ENCODE measurements around the gene TIMM22.
"Not testable (repeated sequence)": the region's sequence is repeated elsewhere in the genome, so short reads cannot be mapped to it uniquely, and the experiment has no call there.

Gene TIMM22

DNA sequence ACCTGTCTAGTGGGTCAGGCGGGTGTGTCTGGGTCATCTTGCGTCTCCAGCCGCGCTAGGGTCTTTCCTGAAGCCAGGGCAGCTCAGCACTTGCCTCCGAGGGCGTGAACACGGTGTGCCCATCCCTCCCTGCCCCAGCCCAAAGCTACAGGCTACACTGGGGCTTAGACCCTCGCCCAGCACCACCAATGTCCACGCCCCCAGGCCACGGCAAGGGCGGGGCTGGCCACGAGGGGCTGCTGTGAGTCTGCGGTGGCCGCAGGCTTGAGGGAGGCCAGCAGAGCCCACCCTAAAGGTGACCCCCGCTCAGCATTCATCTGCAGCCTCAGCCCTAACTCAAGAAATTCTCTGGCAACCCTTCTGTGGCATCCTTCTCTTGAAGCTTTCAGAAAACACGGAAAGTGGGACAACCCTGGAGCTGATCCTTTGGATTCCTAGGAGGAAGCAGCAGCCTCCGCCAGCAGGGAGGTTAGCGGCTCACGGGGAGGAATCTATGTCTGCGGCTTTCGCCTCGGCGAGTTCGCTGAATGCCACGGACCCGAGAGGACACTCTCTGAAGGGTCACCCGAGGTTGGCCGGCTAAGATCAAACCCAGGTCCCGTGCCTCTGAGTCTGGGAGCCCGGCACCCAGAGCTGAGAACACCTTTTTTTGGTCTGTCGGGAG is 41.7 kb downstream of the TIMM22 start:
- no peak for DNase-seq (ENCODE audit: low read depth in 2 of 2)

DNA sequence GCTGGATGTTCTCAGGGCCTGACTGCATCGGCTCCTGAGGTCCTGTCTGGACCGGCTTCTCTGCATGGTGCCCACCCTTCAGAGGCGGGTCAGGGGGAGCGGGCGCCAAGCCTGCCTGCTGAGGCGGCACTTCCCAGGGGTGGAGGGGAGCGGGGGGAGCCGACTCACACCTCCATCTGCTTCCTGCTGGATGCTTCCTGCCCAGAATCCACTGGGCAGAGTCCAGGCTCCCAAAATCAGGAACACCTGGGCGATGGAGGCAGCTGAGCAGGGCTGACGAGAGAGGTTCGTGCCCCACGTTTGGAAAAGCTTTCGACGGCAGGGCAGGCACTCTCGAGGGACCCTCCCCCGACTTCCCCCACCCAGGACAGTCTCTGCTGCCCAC is 42.2 kb downstream of the TIMM22 start:
- DNase-seq (ENCODE audit: low read depth in 2 of 2), result no peak

DNA sequence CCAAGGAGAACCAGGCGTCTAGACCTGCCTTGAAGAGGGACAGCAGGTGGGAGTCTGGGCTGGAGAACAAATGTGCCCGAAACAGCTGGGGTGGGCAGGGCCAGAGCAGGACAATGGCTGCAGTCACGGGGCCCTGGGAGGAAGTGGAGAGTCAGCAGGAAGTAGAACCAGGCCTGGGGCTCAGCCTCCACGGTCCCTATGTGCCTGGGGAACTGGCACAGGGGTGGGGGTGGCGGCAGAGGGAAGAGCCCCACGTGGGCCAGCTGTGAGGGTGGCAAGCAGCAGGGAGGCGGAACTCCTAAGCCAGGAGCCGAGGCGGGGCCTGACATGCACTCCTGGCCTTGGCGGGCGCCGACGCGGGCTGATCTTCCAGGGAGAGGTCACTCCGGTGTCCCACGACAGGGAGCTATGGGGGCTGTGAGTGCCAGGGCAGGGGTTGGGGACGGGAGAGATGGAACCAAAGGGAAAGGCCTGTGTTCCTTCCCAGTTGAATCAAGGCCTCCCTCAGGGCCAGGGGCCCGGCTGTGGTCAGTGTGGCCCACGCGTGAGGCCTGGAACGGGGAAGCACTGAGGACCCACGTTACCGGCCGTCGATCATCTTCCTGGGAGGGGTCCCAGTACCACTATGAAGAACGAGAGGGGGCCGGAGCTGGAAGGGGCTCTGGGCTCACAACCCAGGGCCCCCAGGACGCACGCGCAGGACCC is 42.7 kb downstream of the TIMM22 start:
- no peak for DNase-seq (ENCODE audit: low read depth in 2 of 2)

DNA sequence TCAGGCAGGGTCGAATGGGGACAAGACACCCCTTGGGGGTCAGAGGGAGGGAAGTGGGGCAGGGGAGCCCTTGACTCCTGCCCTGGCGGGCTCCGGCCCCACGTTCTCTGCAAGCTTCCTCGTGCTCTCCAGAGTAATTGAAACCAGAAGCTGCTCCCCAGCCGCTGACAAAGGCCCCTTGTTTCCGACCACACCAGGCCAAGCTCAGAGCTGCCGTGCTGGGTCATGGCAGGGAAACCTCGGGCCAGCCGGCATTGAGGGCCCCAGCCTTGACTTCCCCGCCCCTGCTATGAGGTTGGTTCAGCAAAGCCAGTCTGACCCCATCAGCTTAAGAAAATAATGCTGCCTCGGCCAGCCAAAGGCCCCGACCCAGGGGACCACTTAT is 43.3 kb downstream of the TIMM22 start:
- DNase-seq (ENCODE audit: low read depth in 2 of 2), result no peak

DNA sequence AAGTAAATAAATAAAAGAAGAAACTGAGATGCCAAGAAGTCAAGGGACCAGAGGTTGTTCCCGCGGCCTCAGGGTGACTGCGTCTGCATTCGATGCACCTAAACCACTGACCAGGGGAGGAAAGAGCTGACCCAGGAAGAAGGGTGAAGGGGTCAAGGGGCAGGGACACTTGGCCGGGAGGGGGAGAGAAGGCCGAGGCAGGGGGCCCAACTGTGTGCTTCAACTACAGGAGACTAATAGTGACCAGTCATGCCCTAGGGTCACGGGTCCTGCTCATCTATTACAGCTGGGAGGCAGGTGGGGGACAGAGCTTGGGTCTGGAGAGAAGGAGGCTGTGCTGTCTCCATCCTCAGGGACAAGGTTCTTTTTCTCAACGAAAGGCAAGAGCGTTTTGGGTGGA is 44.8 kb downstream of the TIMM22 start:
- no peak for DNase-seq (ENCODE audit: low read depth in 2 of 2)

DNA sequence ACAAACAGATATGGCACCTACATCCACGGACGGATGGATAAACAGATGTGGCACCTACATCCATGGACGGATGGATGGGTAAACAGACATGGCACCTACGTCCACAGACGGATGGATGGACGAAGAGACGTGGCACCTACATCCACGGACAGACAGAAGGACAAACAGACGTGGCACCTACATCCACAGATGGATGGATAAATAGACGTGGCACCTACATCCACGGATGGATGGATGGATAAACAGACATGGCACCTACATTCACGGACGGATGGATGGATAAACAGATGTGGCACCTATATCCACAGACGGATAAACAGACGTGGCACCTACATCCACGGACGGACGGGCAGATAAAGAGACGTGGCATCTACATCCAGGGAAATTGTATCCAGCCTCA is 45.6 kb downstream of the TIMM22 start:
- no peak for DNase-seq (ENCODE audit: low read depth in 2 of 2)

DNA sequence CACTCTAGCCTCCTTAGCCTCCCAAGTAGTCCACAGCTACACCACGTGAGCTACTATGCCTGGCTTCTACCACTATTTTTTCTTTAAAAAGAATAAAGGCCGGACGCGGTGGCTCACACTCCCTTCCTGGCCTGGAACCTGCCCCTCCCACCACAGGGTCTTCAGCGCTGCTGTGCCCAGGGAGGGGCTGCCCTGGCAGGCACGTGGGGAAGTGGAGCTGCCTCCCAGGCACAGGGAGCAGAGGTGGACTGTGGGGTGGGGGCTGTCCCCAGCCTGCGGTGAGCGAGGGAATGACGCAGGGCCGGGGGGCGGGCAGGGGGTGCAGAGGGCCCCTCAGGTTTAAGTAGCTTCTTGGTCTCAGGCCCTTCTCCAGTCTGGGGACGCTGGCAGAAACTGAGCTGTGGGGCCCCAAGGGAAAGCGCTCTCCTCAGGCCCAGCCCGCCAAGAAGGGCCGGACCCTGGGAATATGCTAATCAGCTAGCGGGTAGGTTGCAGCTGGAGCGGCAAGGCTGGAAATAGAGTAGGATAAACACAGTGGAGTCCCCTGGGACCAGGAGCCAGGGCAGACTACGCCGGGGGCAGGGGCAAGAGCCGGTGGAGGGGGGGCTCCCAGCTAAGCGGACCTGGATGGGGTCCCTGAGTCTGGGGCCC is 46.8 kb downstream of the TIMM22 start:
- no peak for DNase-seq (ENCODE audit: low read depth in 2 of 2)

DNA sequence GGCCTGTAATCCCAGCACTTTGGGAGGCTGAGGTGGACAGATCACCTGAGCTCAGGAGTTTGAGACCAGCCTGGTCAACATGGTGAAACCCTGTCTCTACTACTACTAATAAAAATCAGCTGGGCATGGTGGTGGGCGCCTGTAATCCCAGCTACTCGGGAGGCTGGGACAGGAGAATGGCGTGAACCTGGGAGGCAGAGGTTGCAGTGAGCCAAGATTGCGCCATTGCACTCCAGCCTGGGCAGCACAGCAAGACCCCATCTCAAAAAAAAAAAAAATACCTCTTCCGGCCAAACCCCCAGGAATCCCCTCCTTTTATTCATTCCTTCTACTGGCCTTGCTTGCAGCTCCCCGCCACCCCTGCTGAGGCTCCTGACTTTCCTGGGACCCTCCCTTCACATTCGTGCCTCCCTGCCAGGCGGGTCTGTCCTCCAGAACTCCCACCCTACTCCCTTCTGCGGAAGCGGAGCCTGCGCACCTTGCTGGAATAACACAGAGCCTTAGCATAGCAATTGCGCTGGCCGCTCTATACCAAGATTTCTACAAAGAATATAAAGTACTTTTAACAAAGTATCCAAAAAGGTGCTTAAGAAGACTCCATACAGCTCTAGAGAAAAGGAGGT is 47.6 kb downstream of the TIMM22 start:
- DNase-seq (ENCODE audit: low read depth in 2 of 2), result not testable (repeated sequence)

DNA sequence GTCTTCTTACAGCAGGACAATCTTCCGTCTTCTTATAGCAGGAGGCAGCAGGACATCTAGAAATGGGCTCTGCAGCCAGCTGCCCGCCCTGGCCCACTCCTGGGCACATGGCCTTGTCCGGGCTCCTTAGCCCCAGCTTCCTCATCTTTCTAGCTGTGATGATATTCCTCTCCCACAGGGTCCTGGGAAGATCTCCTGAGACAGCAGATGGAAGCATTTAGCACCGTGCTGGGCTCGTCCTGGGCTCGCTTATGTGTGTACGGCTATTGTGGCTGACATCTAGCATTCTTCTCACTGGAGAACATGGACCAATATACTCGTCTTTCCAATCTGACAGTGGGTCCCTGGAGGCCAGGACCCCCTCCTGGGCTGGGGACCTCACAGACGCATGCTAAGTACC is 48.5 kb downstream of the TIMM22 start:
- no peak for DNase-seq (ENCODE audit: low read depth in 2 of 2)

DNA sequence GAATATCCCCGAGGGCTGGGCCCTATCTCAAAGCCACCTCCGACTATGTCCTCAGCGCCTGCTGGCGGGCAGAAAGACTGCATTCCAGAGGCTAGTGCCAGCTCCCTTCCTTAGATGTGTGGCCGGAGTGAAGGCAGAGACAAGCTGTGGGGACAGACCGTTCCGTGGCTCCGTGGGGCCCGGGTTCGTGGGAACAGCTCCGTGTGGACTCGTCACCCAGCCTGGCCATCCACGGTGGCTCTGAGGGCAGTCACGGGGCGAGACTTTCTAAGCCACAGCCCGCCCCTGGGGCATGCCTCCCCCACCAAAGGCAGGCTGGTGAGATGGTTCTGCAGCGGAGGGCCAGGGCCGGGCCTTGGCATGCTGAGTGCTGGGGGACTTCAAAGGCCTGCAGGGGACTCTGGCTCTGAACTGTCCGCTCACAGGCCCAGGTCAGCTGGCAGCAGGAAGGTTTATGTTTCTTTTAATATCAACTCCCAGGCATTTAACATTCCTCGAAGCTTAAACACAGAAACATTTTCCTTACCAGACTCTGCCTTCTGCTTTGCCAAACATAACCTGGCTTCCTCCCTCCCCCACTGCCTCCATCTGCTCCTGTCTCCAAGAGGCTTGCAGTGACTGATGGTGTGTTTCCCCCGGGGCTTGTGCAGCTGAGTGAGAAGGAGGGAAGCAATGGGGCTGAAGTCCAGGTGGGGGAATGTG is 50.4 kb downstream of the TIMM22 start:
- no peak for DNase-seq (ENCODE audit: low read depth in 2 of 2)

DNA sequence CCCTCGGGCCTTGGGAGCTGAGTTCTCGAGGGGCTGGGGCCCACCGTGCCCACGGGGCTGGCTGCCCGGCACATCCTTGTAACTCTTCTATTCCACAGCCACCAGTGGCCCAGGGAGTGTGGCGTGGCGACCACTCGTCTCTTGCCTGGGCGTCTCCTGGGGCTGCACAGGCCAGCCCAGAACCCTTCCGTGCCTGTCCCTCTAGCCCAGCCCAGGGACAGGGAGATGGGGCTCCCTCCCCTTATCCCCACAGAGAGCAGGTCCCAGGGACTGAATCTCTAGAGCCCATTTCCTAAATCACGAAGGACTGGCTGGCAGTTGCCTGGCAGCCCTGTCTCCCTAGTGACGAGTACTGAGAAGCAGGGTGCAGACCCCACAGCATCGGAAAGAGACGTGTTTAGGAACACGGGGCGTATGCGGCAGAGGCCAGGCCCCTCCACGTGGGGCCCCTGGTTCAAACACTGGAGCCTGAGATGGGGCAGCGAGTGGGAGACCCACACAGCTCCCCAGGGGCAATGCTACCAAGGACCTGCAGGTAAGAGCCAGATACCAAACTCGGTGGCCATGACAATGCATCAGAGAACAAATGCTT is 51.0 kb downstream of the TIMM22 start:
- DNase-seq (ENCODE audit: low read depth in 2 of 2), result no peak

DNA sequence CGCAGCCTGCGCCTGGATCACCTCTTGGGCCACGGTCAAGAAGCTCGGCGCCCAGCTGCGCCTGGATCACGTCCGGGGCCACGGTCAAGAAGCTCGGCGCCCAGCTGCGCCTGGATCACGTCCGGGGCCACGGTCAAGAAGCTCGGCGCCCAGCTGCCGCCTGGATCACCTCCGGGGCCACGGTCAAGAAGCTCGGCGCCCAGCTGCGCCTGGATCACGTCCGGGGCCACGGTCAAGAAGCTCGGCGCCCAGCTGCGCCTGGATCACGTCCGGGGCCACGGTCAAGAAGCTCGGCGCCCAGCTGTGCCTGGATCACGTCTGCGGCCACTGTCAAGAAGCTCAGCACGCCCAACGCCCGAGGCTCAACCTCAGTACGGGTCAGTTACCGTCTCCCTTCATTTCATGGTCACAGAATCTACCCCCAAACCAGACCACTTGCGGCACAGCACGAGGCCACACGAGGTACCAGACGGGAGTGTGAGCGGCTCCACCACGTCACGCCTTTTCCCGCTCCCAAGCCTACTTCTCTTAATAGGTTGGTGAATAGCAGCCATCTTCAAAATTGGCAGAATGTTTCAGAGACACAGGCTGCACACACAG is 51.7 kb downstream of the TIMM22 start:
- not testable (repeated sequence) for DNase-seq (ENCODE audit: low read depth in 2 of 2)

DNA sequence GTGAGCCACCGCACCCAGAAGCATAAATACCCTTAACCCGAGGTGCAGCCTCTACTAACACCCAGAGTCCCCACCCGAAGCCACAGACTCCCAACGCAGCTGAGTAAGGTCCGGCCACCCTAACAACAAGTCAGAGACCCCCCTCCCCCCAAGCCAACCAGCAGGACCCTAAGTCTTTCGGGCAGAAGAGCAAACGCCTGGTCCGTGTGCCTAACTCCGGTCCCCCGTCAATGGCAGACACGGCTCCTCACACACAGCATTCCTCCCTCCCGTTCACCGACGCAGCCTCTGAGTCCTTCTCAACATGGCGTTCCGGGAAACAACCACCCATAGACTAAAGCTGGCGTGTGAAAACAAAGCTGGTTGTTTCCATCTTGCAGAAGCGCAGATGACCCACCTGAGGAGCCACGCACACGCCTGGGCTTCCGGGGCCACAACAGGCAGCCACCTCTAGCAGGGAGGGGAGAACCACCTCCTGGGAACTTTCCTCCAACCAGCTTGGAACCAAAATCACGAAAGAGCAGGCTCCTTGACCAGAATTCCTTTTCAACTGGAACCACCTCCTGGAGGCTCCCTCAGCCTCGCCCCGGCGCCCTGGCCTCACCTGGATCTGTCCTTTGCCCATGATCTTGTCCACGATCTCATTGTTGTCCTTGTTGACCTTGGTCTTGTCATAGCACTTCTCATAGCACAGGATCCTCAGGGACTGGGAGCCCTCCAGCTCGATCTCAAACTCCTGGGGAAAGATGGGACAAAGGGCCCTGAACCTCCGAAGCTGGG is 52.7 kb downstream of the TIMM22 start:
- no peak for DNase-seq (ENCODE audit: low read depth in 2 of 2)

DNA sequence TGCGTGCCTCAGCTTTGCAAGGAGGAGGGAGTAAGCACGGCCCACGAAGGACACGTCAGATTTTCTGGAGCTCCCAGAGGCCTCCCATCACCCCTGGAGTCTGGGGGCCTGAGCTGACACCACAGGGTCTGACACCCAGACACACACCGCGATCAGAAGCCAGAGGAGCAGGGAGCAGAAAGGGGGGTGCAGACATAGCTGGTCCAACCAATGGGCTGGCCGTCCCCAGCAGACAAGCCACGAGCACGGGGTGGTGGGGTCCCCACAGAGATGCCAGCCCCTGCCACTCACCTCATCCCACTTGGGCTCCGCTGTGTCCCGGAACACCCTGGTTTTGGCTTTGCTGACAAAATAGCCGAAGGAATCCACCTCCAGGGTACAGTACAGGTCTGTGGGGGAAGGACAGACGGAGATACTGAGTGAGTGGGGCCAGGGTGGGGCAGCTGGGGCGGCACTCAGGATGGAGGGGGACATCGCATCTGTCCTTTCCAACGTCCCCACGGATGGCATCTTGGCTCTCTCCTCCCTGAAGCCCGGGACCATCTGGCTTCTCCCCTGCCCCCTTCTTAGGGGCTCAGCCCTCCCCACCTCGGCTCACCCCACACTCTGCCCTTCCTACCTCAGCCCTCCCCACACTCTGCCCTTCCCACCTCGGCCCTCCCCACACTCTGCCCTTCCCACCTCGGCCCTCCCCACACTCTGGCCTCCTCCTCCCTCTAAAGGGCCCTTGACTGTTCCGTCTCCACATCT is 53.5 kb downstream of the TIMM22 start:
- no peak for DNase-seq (ENCODE audit: low read depth in 2 of 2)

DNA sequence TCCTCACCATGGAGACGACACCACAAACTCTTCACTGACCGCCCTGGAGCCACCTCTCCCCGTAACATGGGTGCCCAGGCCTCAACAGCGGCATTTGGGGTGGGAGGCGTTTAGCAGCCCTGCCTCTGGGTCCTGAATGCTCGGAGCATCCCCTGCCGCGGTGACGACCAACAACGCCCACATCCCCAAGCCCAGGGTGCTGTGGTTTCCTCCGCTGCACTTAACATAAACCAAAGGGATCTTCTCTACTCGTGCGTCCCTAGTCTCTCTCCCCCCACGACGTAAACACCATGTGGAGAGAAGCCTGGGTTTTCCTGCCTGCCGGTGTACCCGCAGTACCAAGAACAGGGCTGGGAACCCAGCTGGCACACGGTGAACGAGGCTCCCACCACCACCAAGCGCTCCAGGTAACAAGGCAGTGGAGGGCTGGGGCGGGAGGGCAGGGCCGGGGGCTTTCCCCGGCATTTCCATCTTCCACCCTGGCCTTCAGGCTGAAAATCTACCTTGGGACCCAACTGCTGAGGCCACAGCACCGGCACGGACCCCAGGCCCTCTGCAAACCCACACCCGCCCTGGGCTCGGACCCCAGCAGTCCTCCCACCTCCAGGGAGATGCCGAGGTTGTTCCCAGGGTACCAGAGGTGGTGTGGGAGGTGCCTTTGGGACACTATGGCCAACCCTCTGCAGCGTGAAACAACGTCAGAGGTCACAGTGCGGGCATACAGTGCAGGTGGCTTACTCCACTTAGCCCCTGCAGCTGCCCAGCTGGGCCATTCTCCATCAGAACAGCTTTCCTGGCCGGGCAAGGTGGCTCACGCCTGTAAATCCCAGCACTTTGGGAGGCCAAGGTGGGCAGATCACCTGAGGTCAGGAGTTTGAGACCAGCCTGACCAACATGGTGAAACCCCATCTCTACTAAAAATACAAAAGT is 54.3 kb downstream of the TIMM22 start:
- no peak for DNase-seq (ENCODE audit: low read depth in 2 of 2)
